ENCODE measurements around the gene PIGZ.

The PIGZ gene

GRCh38 chr3:196995027-196995426 is 26.4 kb upstream of the PIGZ start:
- no peaks in the 10 kb centered on the region for H3K9me3 Mint-ChIP-seq
- H3K27me3 Mint-ChIP-seq = no peaks in the 10 kb centered on the region
- DNase-seq = no peak
- no peaks in the 10 kb centered on the region for H3K4me1 Mint-ChIP-seq (ENCODE audit: low read depth)
- no peak overlapping the region for H3K27ac Mint-ChIP-seq
- H3K36me3 Mint-ChIP-seq (ENCODE audit: low read depth) = no peaks in the 10 kb centered on the region
- H3K4me3 Mint-ChIP-seq = no peak overlapping the region

- H3K4me1 Mint-ChIP-seq (ENCODE audit: low read depth) = no peaks in the 10 kb centered on the region
- peak; percentile 20 for DNase-seq
- H3K4me3 Mint-ChIP-seq = no peak overlapping the region
- no peaks in the 10 kb centered on the region for H3K27me3 Mint-ChIP-seq
- H3K27ac Mint-ChIP-seq = no peak overlapping the region
- no peaks in the 10 kb centered on the region for H3K36me3 Mint-ChIP-seq (ENCODE audit: low read depth)
- H3K9me3 Mint-ChIP-seq = no peaks in the 10 kb centered on the region
These were observed 25.4 kb upstream of the PIGZ start for GRCh38 chr3:196994056-196994455.

GRCh38 chr3:196992461-196993065 is 23.9 kb upstream of the PIGZ start:
- no peak overlapping the region for H3K4me3 Mint-ChIP-seq
- DNase-seq = peak; percentile 14
- H3K9me3 Mint-ChIP-seq = no peaks in the 10 kb centered on the region
- no peaks in the 10 kb centered on the region for H3K4me1 Mint-ChIP-seq (ENCODE audit: low read depth)
- no peaks in the 10 kb centered on the region for H3K36me3 Mint-ChIP-seq (ENCODE audit: low read depth)
- H3K27ac Mint-ChIP-seq = no peak overlapping the region
- no peaks in the 10 kb centered on the region for H3K27me3 Mint-ChIP-seq

GRCh38 chr3:196991581-196992460 is 23.2 kb upstream of the PIGZ start:
- Mint-ChIP-seq H3K4me1 (ENCODE audit: low read depth) (no peaks in the 10 kb centered on the region), H3K4me3 (no peak overlapping the region), H3K27ac (no peak overlapping the region), H3K36me3 (ENCODE audit: low read depth) (no peaks in the 10 kb centered on the region), H3K9me3 (no peaks in the 10 kb centered on the region), H3K27me3 (peaks cover 3% of the 10 kb centered on the region)
- peak; percentile 9 for DNase-seq

- peak; percentile 9 for DNase-seq
- Mint-ChIP-seq H3K4me3 (no peak overlapping the region), H3K9me3 (no peaks in the 10 kb centered on the region), H3K36me3 (ENCODE audit: low read depth) (no peaks in the 10 kb centered on the region), H3K4me1 (ENCODE audit: low read depth) (no peaks in the 10 kb centered on the region), H3K27ac (no peak overlapping the region), H3K27me3 (peaks cover 13% of the 10 kb centered on the region)
These were observed 22.0 kb upstream of the PIGZ start for GRCh38 chr3:196990601-196991007.

GRCh38 chr3:196989721-196990262 is 21.2 kb upstream of the PIGZ start:
- Mint-ChIP-seq H3K36me3 (ENCODE audit: low read depth) (no peaks in the 10 kb centered on the region), H3K4me3 (no peak overlapping the region), H3K27me3 (peaks cover 13% of the 10 kb centered on the region), H3K27ac (no peak overlapping the region), H3K4me1 (ENCODE audit: low read depth) (no peaks in the 10 kb centered on the region), H3K9me3 (no peaks in the 10 kb centered on the region)
- peak; percentile 8 for DNase-seq

GRCh38 chr3:196988241-196989029 is 19.8 kb upstream of the PIGZ start:
- Mint-ChIP-seq H3K4me3 (no peak overlapping the region), H3K9me3 (peaks cover 2% of the 10 kb centered on the region), H3K27me3 (peaks cover 16% of the 10 kb centered on the region), H3K4me1 (ENCODE audit: low read depth) (no peaks in the 10 kb centered on the region), H3K27ac (no peak overlapping the region), H3K36me3 (ENCODE audit: low read depth) (no peaks in the 10 kb centered on the region)
- peak; percentile 17 for DNase-seq

- Mint-ChIP-seq H3K9me3 (peaks cover 7% of the 10 kb centered on the region), H3K4me3 (no peak overlapping the region), H3K27ac (no peak overlapping the region), H3K27me3 (peaks cover 16% of the 10 kb centered on the region), H3K36me3 (ENCODE audit: low read depth) (no peaks in the 10 kb centered on the region), H3K4me1 (ENCODE audit: low read depth) (no peaks in the 10 kb centered on the region)
- DNase-seq = peak; percentile 12
These were observed 18.4 kb upstream of the PIGZ start for GRCh38 chr3:196987022-196987421.

- Mint-ChIP-seq H3K27me3 (peaks cover 21% of the 10 kb centered on the region), H3K4me3 (no peak overlapping the region), H3K4me1 (ENCODE audit: low read depth) (no peaks in the 10 kb centered on the region), H3K9me3 (peaks cover 11% of the 10 kb centered on the region), H3K27ac (no peak overlapping the region), H3K36me3 (ENCODE audit: low read depth) (no peaks in the 10 kb centered on the region)
- DNase-seq = no peak
These were observed 17.6 kb upstream of the PIGZ start for GRCh38 chr3:196985954-196986885.

- H3K9me3 Mint-ChIP-seq = peaks cover 11% of the 10 kb centered on the region
- H3K27ac Mint-ChIP-seq = no peak overlapping the region
- no peak overlapping the region for H3K4me3 Mint-ChIP-seq
- no peaks in the 10 kb centered on the region for H3K4me1 Mint-ChIP-seq (ENCODE audit: low read depth)
- no peaks in the 10 kb centered on the region for H3K36me3 Mint-ChIP-seq (ENCODE audit: low read depth)
- DNase-seq = peak; percentile 2
- peaks cover 21% of the 10 kb centered on the region for H3K27me3 Mint-ChIP-seq
These were observed 16.7 kb upstream of the PIGZ start for GRCh38 chr3:196985298-196985697.

GRCh38 chr3:196983186-196983585 is 14.6 kb upstream of the PIGZ start:
- Mint-ChIP-seq H3K4me1 (ENCODE audit: low read depth) (peaks cover 9% of the 10 kb centered on the region), H3K27ac (no peak overlapping the region), H3K27me3 (peaks cover 30% of the 10 kb centered on the region), H3K4me3 (no peak overlapping the region), H3K36me3 (ENCODE audit: low read depth) (no peaks in the 10 kb centered on the region), H3K9me3 (peaks cover 11% of the 10 kb centered on the region)
- DNase-seq = no peak

GRCh38 chr3:196981657-196982056 is 13.0 kb upstream of the PIGZ start:
- H3K27me3 Mint-ChIP-seq = peaks cover 27% of the 10 kb centered on the region
- no peak overlapping the region for H3K27ac Mint-ChIP-seq
- no peaks in the 10 kb centered on the region for H3K36me3 Mint-ChIP-seq (ENCODE audit: low read depth)
- H3K4me1 Mint-ChIP-seq (ENCODE audit: low read depth) = peaks cover 9% of the 10 kb centered on the region
- H3K4me3 Mint-ChIP-seq = no peak overlapping the region
- H3K9me3 Mint-ChIP-seq = peaks cover 11% of the 10 kb centered on the region
- DNase-seq = no peak

- Mint-ChIP-seq H3K4me3 (no peak overlapping the region), H3K9me3 (peaks cover 11% of the 10 kb centered on the region), H3K4me1 (ENCODE audit: low read depth) (peaks cover 9% of the 10 kb centered on the region), H3K27ac (no peak overlapping the region), H3K36me3 (ENCODE audit: low read depth) (no peaks in the 10 kb centered on the region), H3K27me3 (peaks cover 18% of the 10 kb centered on the region)
- DNase-seq = no peak
These were observed 10.9 kb upstream of the PIGZ start for GRCh38 chr3:196979545-196979944.

- Mint-ChIP-seq H3K36me3 (ENCODE audit: low read depth) (no peaks in the 10 kb centered on the region), H3K9me3 (peaks cover 4% of the 10 kb centered on the region), H3K4me3 (no peak overlapping the region), H3K27me3 (peaks cover 15% of the 10 kb centered on the region), H3K27ac (no peak overlapping the region), H3K4me1 (ENCODE audit: low read depth) (peaks cover 9% of the 10 kb centered on the region)
- DNase-seq = no peak
These were observed 8.3 kb upstream of the PIGZ start for GRCh38 chr3:196976941-196977340.
